B cell (primary cell): ENCODE measurements around the gene VPS11. TPM values are rescaled to one million over a fixed set of nuclear protein-coding genes. Genes with fewer than 3 reads are reported as not detected.
A peak's percentile ranks its signal among the peaks of the same experiment; 100 is the strongest.

Source experiments
- ATAC-seq: fragments of 200-7000 bp; cut with Tn5 transposase; one replicate; pipeline ENCODE4 v1.10.0; 2021; ENCODE audit warnings: low read depth, mild to moderate bottlenecking, moderate number of reproducible peaks, moderate library complexity
- CTCF ChIA-PET: fragments of 350-600 bp; sonication (Branson Sonifier 250); formaldehyde crosslinking; loops from one replicate; lab custom pipeline; 2021; ENCODE audit warnings: antibody characterized with exemption, inconsistent platforms; lab: Charles Lee
- POLR2A ChIA-PET: fragments of 350-600 bp; sonication (Branson Sonifier 250); formaldehyde crosslinking; loops from one replicate; lab custom pipeline; 2021; ENCODE audit warnings: antibody characterized with exemption; lab: Charles Lee
- DNase-seq: peaks from one replicate; pipeline ENCODE4 v3.0.0; 2013
- H2AFZ ChIP-seq: 2 replicates; pipeline ENCODE4 v1.6.1; 2012; ENCODE audit warnings: mild to moderate bottlenecking, low read depth, low read length; ENCODE audit not compliant: insufficient read depth, poor library complexity, severe bottlenecking
- H3K27ac ChIP-seq, 2 donors: 1 replicate in 1 of 2; 2 replicates in 1 of 2; pipeline ENCODE4 v1.5.1; 2012 to 2013; ENCODE audit warnings: low read length in 2 of 2, mild to moderate bottlenecking in 2 of 2, moderate library complexity in 1 of 2
- H3K27me3 ChIP-seq, 4 experiments: fragments of 200-600 bp in 1 of 4; sonication (generic) in 1 of 4; replicated peaks in 1 of 4; 1 replicate in 2 of 4; 2 replicates in 2 of 4; pipeline versions ENCODE4 v1.6.1 to v1.7.0; 2013 to 2016; ENCODE audit warnings: low read length in 3 of 4, mild to moderate bottlenecking in 2 of 4, mixed read lengths in 1 of 4, moderate library complexity in 1 of 4; ENCODE audit not compliant: insufficient read depth in 4 of 4, control insufficient read depth in 3 of 4; ENCODE audit errors: control extremely low read depth in 1 of 4
- H3K36me3 ChIP-seq, 2 experiments: replicated peaks in 1 of 2; 1 replicate in 1 of 2; 2 replicates in 1 of 2; pipeline versions ENCODE4 v1.6.1 to v1.7.1; 2013; ENCODE audit warnings: low read length in 1 of 2; ENCODE audit not compliant: insufficient read depth in 2 of 2, control insufficient read depth in 1 of 2; ENCODE audit errors: control extremely low read depth in 1 of 2, extremely low read depth in 1 of 2
- H3K4me1 ChIP-seq, 2 donors: fragments of 200-600 bp in 1 of 2; sonication (generic) in 1 of 2; 1 replicate in 1 of 2; 2 replicates in 1 of 2; pipeline versions ENCODE4 v1.5.1 to v1.6.1; 2013 to 2017; ENCODE audit warnings: low read length in 2 of 2; ENCODE audit not compliant: control insufficient read depth in 2 of 2, insufficient read depth in 2 of 2
- H3K4me2 ChIP-seq: replicated peaks from 2 replicates; pipeline ENCODE3; 2012; ENCODE audit warnings: mild to moderate bottlenecking, low read depth, low read length; ENCODE audit not compliant: poor library complexity, severe bottlenecking
- H3K4me3 ChIP-seq, 5 experiments: fragments of 200-600 bp in 1 of 5; sonication (generic) in 1 of 5; 1 replicate in 3 of 5; 2 replicates in 2 of 5; pipeline versions ENCODE4 v1.5.1 to v1.7.0; 2011 to 2016; ENCODE audit warnings: low read length in 4 of 5, mild to moderate bottlenecking in 4 of 5, low read depth in 2 of 5, control low read depth in 1 of 5, moderate library complexity in 1 of 5; ENCODE audit not compliant: insufficient read depth in 1 of 5; ENCODE audit errors: control extremely low read depth in 1 of 5, extremely low read depth in 1 of 5
- H3K79me2 ChIP-seq: fragments of 200-600 bp; sonication (generic); one replicate; pipeline ENCODE4 v1.6.0; 2016; ENCODE audit warnings: low read length; ENCODE audit not compliant: control insufficient read depth, insufficient read depth
- H3K9ac ChIP-seq: fragments of 200-600 bp; sonication (generic); 2 replicates; pipeline ENCODE4 v1.6.1; 2017; ENCODE audit warnings: mild to moderate bottlenecking, low read length, moderate library complexity
- H3K9me3 ChIP-seq, 3 donors: one replicate each; pipeline versions ENCODE4 v1.6.1 to v1.7.1; 2013; ENCODE audit warnings: low read length in 2 of 3; ENCODE audit not compliant: control insufficient read depth in 2 of 3, insufficient read depth in 1 of 3; ENCODE audit errors: control extremely low read depth in 1 of 3
- H4K20me1 ChIP-seq: 2 replicates; pipeline ENCODE4 v1.6.0; 2012; ENCODE audit warnings: mild to moderate bottlenecking, low read length; ENCODE audit not compliant: insufficient read depth, control insufficient read depth, poor library complexity, severe bottlenecking
- H3K27ac Mint-ChIP-seq: one replicate; pipeline ENCODE4 v1.8.0; 2021; ENCODE audit warnings: mixed read lengths
- H3K27me3 Mint-ChIP-seq: one replicate; pipeline ENCODE4 v1.8.0; 2021; ENCODE audit warnings: mixed read lengths
- H3K4me1 Mint-ChIP-seq: one replicate; pipeline ENCODE4 v1.8.0; 2021; ENCODE audit warnings: mixed read lengths
- H3K4me3 Mint-ChIP-seq: one replicate; pipeline ENCODE4 v1.8.0; 2021; ENCODE audit warnings: mixed read lengths
- H3K9me3 Mint-ChIP-seq: one replicate; pipeline ENCODE4 v1.8.0; 2022; ENCODE audit warnings: mixed read lengths; ENCODE audit not compliant: insufficient read depth
- CTCF ChIP-seq: fragments of 200-600 bp; IDR thresholded peaks from one replicate; pipeline ENCODE4 v1.8.0; 2022; ENCODE audit warnings: antibody characterized with exemption, mild to moderate bottlenecking
- EZH2 ChIP-seq: IDR thresholded peaks from 2 replicates; pipeline ENCODE4 v1.6.1; 2012; ENCODE audit warnings: borderline replicate concordance, low read depth, mild to moderate bottlenecking, moderate library complexity, low read length; ENCODE audit not compliant: insufficient read depth, poor library complexity, severe bottlenecking
- WGBS: methylation state at CpG from one replicate; pipeline ENCODE4 v1.1.5; 2013; ENCODE audit warnings: missing lambda C conversion rate; ENCODE audit not compliant: insufficient coverage; 5-methylcytosine and 5-hydroxymethylcytosine counted together
- intact Hi-C: fragments of 100-400 bp; cut with micrococcal nuclease; formaldehyde crosslinking; loops from one replicate; pipeline ENCODE4 v1.10.0; 2022
- polyA plus RNA-seq: library from polyadenylated mRNA; depleted of rRNA; stranded (reverse); fragments of >200 nt; gene quantifications from 2 replicates; pipeline ENCODE4 v1.2.3, GENCODE V29; 2012
- total RNA-seq, 2 donors: library from RNA; stranded (reverse); fragments of 120-200 nt in 1 of 2; gene quantifications; 1 replicate in 1 of 2; 2 replicates in 1 of 2; pipeline versions ENCODE4 v1.2.3 to v1.2.4, GENCODE V29; 2013 to 2022

Gene VPS11
- total and polyA plus RNA-seq, 2 donors (not counting 1 experiment from before 2014, with no cell fraction given), result 35.7 to 64.7 TPM

- 100% methylated on average over 1 of the region's 1 CpG for WGBS
- Mint-ChIP-seq H3K27me3 (no peaks in the 10 kb centered on the region), H3K4me3 (peak overlapping the region; percentile 92), H3K4me1 (peaks cover 20% of the 10 kb centered on the region), H3K27ac (peak overlapping the region; percentile 32), H3K9me3 (no peaks in the 10 kb centered on the region)
- POLR2A ChIA-PET, result no interaction called here
- Histone ChIP-seq H3K79me2 (peaks cover 16% of the 10 kb centered on the region), H3K4me2 (no peak overlapping the region), H4K20me1 (no peaks in the 10 kb centered on the region), H3K27me3 (no peaks in the 10 kb centered on the region), H3K36me3 (peaks cover 2 to 20% of the 10 kb centered on the region in 2 experiments), H3K4me3 (no peak overlapping the region), H3K9ac (no peak overlapping the region), H3K9me3 (no peaks in the 10 kb centered on the region), H3K27ac (no peak overlapping the region), H3K4me1 (peaks cover 4 to 10% of the 10 kb centered on the region in 2 donors), H2AFZ (no peak overlapping the region)
- no peak for ATAC-seq
- intact Hi-C loops, result no loop called here
- TF ChIP-seq CTCF, result no peak
- TF ChIP-seq EZH2, result no peak
- DNase-seq, result no peak
- CTCF ChIA-PET, result interaction anchor here (1.4 to 3.2 kb wide), 2 partner anchors 10 to 13 kb away, joined by 5 to 14 read pairs; partner anchors contain the start of genes RPS25 and TRAPPC4
Measured at GRCh38 chr11:119029069-119029339, 38.6 kb upstream of the VPS11 start.

- peaks cover 16% of the 10 kb centered on the region for H3K79me2 ChIP-seq
- peaks cover 4 to 10% of the 10 kb centered on the region in 2 donors for H3K4me1 ChIP-seq
- peak overlapping the region in 1 of 2 donors; percentile 74 for H3K27ac ChIP-seq
- Mint-ChIP-seq H3K4me3 (peak overlapping the region; percentile 92), H3K27me3 (no peaks in the 10 kb centered on the region), H3K4me1 (peaks cover 20% of the 10 kb centered on the region), H3K27ac (peak overlapping the region; percentile 32), H3K9me3 (no peaks in the 10 kb centered on the region)
- CTCF ChIA-PET, result interaction anchor here (1.1 to 3.2 kb wide), 4 partner anchors 10 to 56 kb away, joined by 3 to 14 read pairs (median 4); partner anchors contain the start of genes RPS25 and TRAPPC4
- peak overlapping the region in 2 of 5 experiments; percentile 86 to 89 for H3K4me3 ChIP-seq
- POLR2A ChIA-PET, result interaction anchor here (1.4 to 1.5 kb wide), 2 partner anchors 10 to 12 kb away, joined by 3 to 5 read pairs; partner anchors contain the start of genes RPS25 and TRAPPC4
- intact Hi-C loops, result loop anchor here (1.0 kb wide), 6 partner anchors 11 to 92 kb away; partner anchors contain the start of genes CENATAC, HINFP, HYOU1 and RPS25
- 56% methylated on average over 6 of the region's 10 CpGs for WGBS
- H3K4me2 ChIP-seq, result peak overlapping the region; percentile 92
- no peak for TF ChIP-seq CTCF
- no peak for TF ChIP-seq EZH2
- no peaks in the 10 kb centered on the region for H3K27me3 ChIP-seq
- peak overlapping the region; percentile 98 for H2AFZ ChIP-seq
- no peaks in the 10 kb centered on the region for H4K20me1 ChIP-seq
- DNase-seq, result no peak
- H3K36me3 ChIP-seq, result peaks cover 0 to 16% of the 10 kb centered on the region in 2 experiments
- no peak overlapping the region for H3K9ac ChIP-seq
- no peak for ATAC-seq
- no peaks in the 10 kb centered on the region for H3K9me3 ChIP-seq
Measured at GRCh38 chr11:119029340-119030028, 38.1 kb upstream of the VPS11 start.
